ENCODE data around the gene ZNF497.
"Not testable (repeated sequence)": the region's sequence is repeated elsewhere in the genome, so short reads cannot be mapped to it uniquely, and the experiment has no call there.

The ZNF497 gene

GRCh38 chr19:58350001-58350861 is 12.3 kb downstream of the ZNF497 start:
- H3K4me3 Mint-ChIP-seq, result no peak overlapping the region
- peaks cover 30% of the 10 kb centered on the region for H3K4me1 Mint-ChIP-seq
- no peak for DNase-seq

GRCh38 chr19:58349590-58349989 is 13.0 kb downstream of the ZNF497 start:
- peak overlapping the region; percentile 49 for H3K4me3 Mint-ChIP-seq
- no peaks in the 10 kb centered on the region for H3K27me3 Mint-ChIP-seq
- peaks cover 14% of the 10 kb centered on the region for H3K36me3 Mint-ChIP-seq (ENCODE audit: low read depth)
- peak overlapping the region; percentile 14 for H3K27ac Mint-ChIP-seq
- peaks cover 30% of the 10 kb centered on the region for H3K4me1 Mint-ChIP-seq
- DNase-seq (no peak), ATAC-seq (no peak)
- H3K9me3 Mint-ChIP-seq, result no peaks in the 10 kb centered on the region

More at GRCh38 chr19:58350001-58350861, 12.3 kb downstream of the ZNF497 start:
- Mint-ChIP-seq H3K27ac (no peak overlapping the region), H3K9me3 (no peaks in the 10 kb centered on the region), H3K36me3 (ENCODE audit: low read depth) (peaks cover 14% of the 10 kb centered on the region), H3K27me3 (no peaks in the 10 kb centered on the region)
- ATAC-seq, result no peak

GRCh38 chr19:58348080-58348479 is 14.5 kb downstream of the ZNF497 start:
- not testable (repeated sequence) for DNase-seq, H3K9me3 Mint-ChIP-seq, H3K27me3 Mint-ChIP-seq, ATAC-seq
- Mint-ChIP-seq H3K36me3 (ENCODE audit: low read depth) (peaks cover 14% of the 10 kb centered on the region), H3K4me3 (peak overlapping the region; percentile 94), H3K27ac (peak overlapping the region; percentile 82), H3K4me1 (peaks cover 30% of the 10 kb centered on the region)

- Mint-ChIP-seq H3K36me3 (ENCODE audit: low read depth) (peaks cover 15% of the 10 kb centered on the region), H3K27ac (peak overlapping the region; percentile 82), H3K4me3 (peak overlapping the region; percentile 94), H3K27me3 (no peaks in the 10 kb centered on the region), H3K4me1 (peaks cover 30% of the 10 kb centered on the region), H3K9me3 (no peaks in the 10 kb centered on the region)
- DNase-seq (peak; percentile 77), ATAC-seq (peak; percentile 88)
Measured at GRCh38 chr19:58346961-58347929, 15.3 kb downstream of the ZNF497 start.

- Mint-ChIP-seq H3K27ac (peak overlapping the region; percentile 25), H3K9me3 (no peaks in the 10 kb centered on the region), H3K36me3 (ENCODE audit: low read depth) (peaks cover 15% of the 10 kb centered on the region), H3K4me1 (peaks cover 28% of the 10 kb centered on the region), H3K4me3 (peak overlapping the region; percentile 94), H3K27me3 (no peaks in the 10 kb centered on the region)
- DNase-seq (no peak), ATAC-seq (no peak)
Measured at GRCh38 chr19:58345558-58345957, 17.0 kb downstream of the ZNF497 start.

- no peak overlapping the region for H3K27ac Mint-ChIP-seq
- H3K4me3 Mint-ChIP-seq, result no peak overlapping the region
- H3K9me3 Mint-ChIP-seq, result no peaks in the 10 kb centered on the region
- DNase-seq (no peak), ATAC-seq (no peak)
- peaks cover 4% of the 10 kb centered on the region for H3K4me1 Mint-ChIP-seq
- H3K27me3 Mint-ChIP-seq, result no peaks in the 10 kb centered on the region
- H3K36me3 Mint-ChIP-seq (ENCODE audit: low read depth), result peaks cover 35% of the 10 kb centered on the region
Measured at GRCh38 chr19:58338825-58339558, 23.6 kb downstream of the ZNF497 start.

GRCh38 chr19:58338336-58338735 is 24.2 kb downstream of the ZNF497 start:
- H3K4me1 Mint-ChIP-seq, result peaks cover 4% of the 10 kb centered on the region
- H3K36me3 Mint-ChIP-seq (ENCODE audit: low read depth), result peaks cover 35% of the 10 kb centered on the region
- ATAC-seq (no peak), DNase-seq (no peak)
- H3K4me3 Mint-ChIP-seq, result no peak overlapping the region
- H3K27ac Mint-ChIP-seq, result no peak overlapping the region
- H3K9me3 Mint-ChIP-seq, result no peaks in the 10 kb centered on the region
- no peaks in the 10 kb centered on the region for H3K27me3 Mint-ChIP-seq

GRCh38 chr19:58336820-58337219 is 25.7 kb downstream of the ZNF497 start:
- Mint-ChIP-seq H3K9me3 (no peaks in the 10 kb centered on the region), H3K36me3 (ENCODE audit: low read depth) (peaks cover 31% of the 10 kb centered on the region), H3K4me1 (peaks cover 4% of the 10 kb centered on the region), H3K4me3 (no peak overlapping the region), H3K27me3 (no peaks in the 10 kb centered on the region), H3K27ac (no peak overlapping the region)
- no peak for DNase-seq
- no peak for ATAC-seq

GRCh38 chr19:58336216-58336615 is 26.3 kb downstream of the ZNF497 start:
- H3K36me3 Mint-ChIP-seq (ENCODE audit: low read depth), result peaks cover 29% of the 10 kb centered on the region
- peaks cover 4% of the 10 kb centered on the region for H3K4me1 Mint-ChIP-seq
- H3K4me3 Mint-ChIP-seq, result no peak overlapping the region
- ATAC-seq, result no peak
- no peak overlapping the region for H3K27ac Mint-ChIP-seq
- DNase-seq, result no peak
- H3K27me3 Mint-ChIP-seq, result no peaks in the 10 kb centered on the region
- H3K9me3 Mint-ChIP-seq, result no peaks in the 10 kb centered on the region

GRCh38 chr19:58335630-58336029 is 26.9 kb downstream of the ZNF497 start:
- Mint-ChIP-seq H3K27ac (no peak overlapping the region), H3K27me3 (no peaks in the 10 kb centered on the region), H3K4me1 (peaks cover 4% of the 10 kb centered on the region), H3K4me3 (no peak overlapping the region), H3K9me3 (no peaks in the 10 kb centered on the region), H3K36me3 (ENCODE audit: low read depth) (peaks cover 28% of the 10 kb centered on the region)
- no peak for DNase-seq
- ATAC-seq, result no peak

GRCh38 chr19:58334691-58335249 is 27.8 kb downstream of the ZNF497 start:
- Mint-ChIP-seq H3K4me3 (no peak overlapping the region), H3K9me3 (no peaks in the 10 kb centered on the region), H3K27ac (no peak overlapping the region), H3K4me1 (peaks cover 1% of the 10 kb centered on the region), H3K27me3 (no peaks in the 10 kb centered on the region), H3K36me3 (ENCODE audit: low read depth) (peaks cover 24% of the 10 kb centered on the region)
- ATAC-seq, result no peak
- no peak for DNase-seq

- peaks cover 7% of the 10 kb centered on the region for H3K36me3 Mint-ChIP-seq (ENCODE audit: low read depth)
- no peak overlapping the region for H3K27ac Mint-ChIP-seq
- peaks cover 4% of the 10 kb centered on the region for H3K4me1 Mint-ChIP-seq
- no peaks in the 10 kb centered on the region for H3K9me3 Mint-ChIP-seq
- DNase-seq (no peak), ATAC-seq (no peak)
- no peak overlapping the region for H3K4me3 Mint-ChIP-seq
- no peaks in the 10 kb centered on the region for H3K27me3 Mint-ChIP-seq
Measured at GRCh38 chr19:58332697-58333096, 29.9 kb downstream of the ZNF497 start.

- Mint-ChIP-seq H3K4me3 (no peak overlapping the region), H3K27me3 (no peaks in the 10 kb centered on the region), H3K4me1 (peaks cover 4% of the 10 kb centered on the region), H3K9me3 (no peaks in the 10 kb centered on the region), H3K27ac (no peak overlapping the region), H3K36me3 (ENCODE audit: low read depth) (peaks cover 1% of the 10 kb centered on the region)
- no peak for ATAC-seq
- DNase-seq, result no peak
Measured at GRCh38 chr19:58330458-58330857, 32.1 kb downstream of the ZNF497 start.

- ATAC-seq, result no peak
- Mint-ChIP-seq H3K4me1 (peaks cover 4% of the 10 kb centered on the region), H3K9me3 (no peaks in the 10 kb centered on the region), H3K4me3 (no peak overlapping the region), H3K36me3 (ENCODE audit: low read depth) (no peaks in the 10 kb centered on the region), H3K27me3 (no peaks in the 10 kb centered on the region), H3K27ac (no peak overlapping the region)
- DNase-seq, result peak; percentile 54
Measured at GRCh38 chr19:58328999-58329398, 33.6 kb downstream of the ZNF497 start.

Data from activated naive CD8-positive, alpha-beta T cell treated with anti-CD3 and anti-CD28 coated beads, Interleukin-2, amount 50 U/mL, for 24 hours (primary cell).